Adrenal gland (tissue), 12 donors: ENCODE results near the gene ZNF248. TPM values are rescaled to one million over a fixed set of nuclear protein-coding genes. Genes with fewer than 3 reads are reported as not detected.

ENCODE experiments used
- DNase-seq, 7 donors: peaks; one replicate each; pipeline ENCODE4 v3.0.0-alpha.2; 2019 to 2020
- H3K27ac ChIP-seq, 5 donors: fragments of 200-600 bp; sonication (generic) in 4 of 5; 1 replicate in 3 of 5; 2 replicates in 2 of 5; pipeline versions ENCODE4 v1.5.1 to v1.8.0; 2016 to 2020; ENCODE audit warnings: mild to moderate bottlenecking in 1 of 5
- H3K27me3 ChIP-seq: fragments of 200-600 bp; 2 replicates; pipeline ENCODE4 v1.8.0; 2021
- H3K36me3 ChIP-seq, 2 donors: fragments of 200-600 bp; replicated peaks in 1 of 2; 1 replicate in 1 of 2; 2 replicates in 1 of 2; pipeline versions ENCODE4 v1.5.1 to v1.8.0; 2018 to 2022
- H3K4me1 ChIP-seq, 2 donors: fragments of 200-600 bp; replicated peaks in 1 of 2; 1 replicate in 1 of 2; 2 replicates in 1 of 2; pipeline versions ENCODE4 v1.5.1 to v1.8.0; 2018 to 2021
- H3K4me3 ChIP-seq, 4 donors: fragments of 200-600 bp; sonication (generic) in 3 of 4; one replicate each; pipeline ENCODE4 v1.5.1; 2016 to 2018
- H3K9me3 ChIP-seq, 3 donors: fragments of 200-600 bp; sonication (generic) in 1 of 3; replicated peaks in 1 of 3; 1 replicate in 2 of 3; 2 replicates in 1 of 3; pipeline versions ENCODE4 v1.5.1 to v1.8.0; 2016 to 2021
- CTCF ChIP-seq, 6 experiments: fragments of 450-650 bp in 4 of 6; fragments of 200-600 bp in 2 of 6; sonication (generic) in 1 of 6; IDR thresholded peaks; 1 replicate in 5 of 6; 2 replicates in 1 of 6; pipeline versions ENCODE4 v1.5.1 to v1.8.0; 2016 to 2021; ENCODE audit warnings: antibody characterized with exemption in 6 of 6, mild to moderate bottlenecking in 2 of 6, moderate library complexity in 1 of 6
- POLR2A ChIP-seq, 2 donors: fragments of 450-650 bp; IDR thresholded peaks; one replicate each; pipeline ENCODE4 v1.6.1; 2017; ENCODE audit warnings: antibody characterized with exemption in 2 of 2, mild to moderate bottlenecking in 2 of 2, moderate library complexity in 1 of 2
- WGBS, 4 donors: extraction: QIAGEN DNeasy Blood & Tissue Kit in 2 of 4; methylation state at CpG; one replicate each; pipeline versions ENCODE4 v1.1.5 to v1.1.7; 2013 to 2017; 5-methylcytosine and 5-hydroxymethylcytosine counted together
- intact Hi-C, 2 donors: fragments of 100-400 bp; cut with DNase I; formaldehyde crosslinking; loops; one replicate each; pipeline versions ENCODE4 v1.14.1 to v1.15.0; 2022 to 2023
- polyA plus RNA-seq, 3 donors: library from polyadenylated mRNA; stranded (reverse); fragments of 200-250 nt in 2 of 3; fragments of 350-450 nt in 1 of 3; fragmentation: Illumina TruSeq in 1 of 3; extraction: RNeasy Lipid Tissue Mini Kit (QIAGEN cat#74804) in 1 of 3; gene quantifications; one replicate each; pipeline ENCODE4 v1.2.3, GENCODE V29; 2013 to 2014
- total RNA-seq, 9 donors: library from RNA; depleted of rRNA in 4 of 9; stranded (reverse); fragments of >200 nt in 4 of 9; fragments of 120-200 nt in 1 of 9; fragmentation: NEBNext Ultra II Directional in 1 of 9; extraction: Animal tissue kit (Norgen Biotek cat#: 25700) in 1 of 9; gene quantifications; one replicate each; pipeline versions ENCODE4 v1.1.0 to v1.2.4, GENCODE V29; 2013 to 2023
- donor health status: healthy with polysubstance abuse.
- donor health status: Bipolar disorder and iron deficiency.
- donor health status: DM: yes; HTN: yes; CAD: no.
- donor health status: DM: no; HTN: no; CAD: no.
- donor health status: DM: no; HTN: no; CAD: no.
- donor health status: DM: yes; HTN: yes; CAD: no.

The ZNF248 gene
- total and polyA plus RNA-seq, 12 donors: 5.6 to 21.6 (median 11.4) TPM

- TF ChIP-seq POLR2A (IDR thresholded peaks at IDR 0.05) (no peak), CTCF (IDR thresholded peaks at IDR 0.05) (no peak)
- H3K4me3 ChIP-seq: peak overlapping the region in 1 of 4 donors; percentile 79
- H3K4me1 ChIP-seq: peaks cover 7 to 32% of the 10 kb centered on the region in 2 donors
- 50 to 68% (median 57%) methylated on average over 4 of the region's 4 CpGs for WGBS, 4 donors
- H3K27ac ChIP-seq: no peak overlapping the region
- H3K27me3 ChIP-seq: no peaks in the 10 kb centered on the region
- no peaks in the 10 kb centered on the region for H3K36me3 ChIP-seq
- DNase-seq: no peak
- no peaks in the 10 kb centered on the region for H3K9me3 ChIP-seq
- intact Hi-C loops: loop anchor here in 1 of 2 donors (10.0 kb wide), 1 partner anchor 239 kb away; the partner anchor contains the start of gene ZNF37A
Measured at GRCh38 chr10:37855636-37856035, 1.8 kb downstream of the ZNF248 start.

GRCh38 chr10:37854626-37855025, 2.8 kb downstream of the ZNF248 start:
- TF ChIP-seq CTCF (IDR thresholded peaks at IDR 0.05) (no peak), POLR2A (IDR thresholded peaks at IDR 0.05) (no peak)
- intact Hi-C loops: loop anchor here in 1 of 2 donors (10.0 kb wide), 1 partner anchor 240 kb away; the partner anchor contains the start of gene ZNF37A
- Histone ChIP-seq H3K27ac (no peak overlapping the region), H3K9me3 (no peaks in the 10 kb centered on the region), H3K27me3 (no peaks in the 10 kb centered on the region), H3K4me3 (no peak overlapping the region), H3K36me3 (no peaks in the 10 kb centered on the region), H3K4me1 (peaks cover 7 to 32% of the 10 kb centered on the region in 2 donors)
- DNase-seq: no peak

GRCh38 chr10:37844644-37845043, 12.8 kb downstream of the ZNF248 start:
- H3K9me3 ChIP-seq: no peaks in the 10 kb centered on the region
- H3K27me3 ChIP-seq: no peaks in the 10 kb centered on the region
- whole genome bisulfite sequencing, 4 donors: 66 to 71% (median 69%) methylated on average over 2 of the region's 2 CpGs
- H3K27ac ChIP-seq: no peak overlapping the region
- intact Hi-C loops: no loop called here
- no peak for TF ChIP-seq POLR2A (IDR thresholded peaks at IDR 0.05)
- no peak for TF ChIP-seq CTCF (IDR thresholded peaks at IDR 0.05)
- H3K4me1 ChIP-seq: no peaks in the 10 kb centered on the region
- DNase-seq: no peak
- no peaks in the 10 kb centered on the region for H3K36me3 ChIP-seq
- H3K4me3 ChIP-seq: no peak overlapping the region

- Histone ChIP-seq H3K9me3 (no peaks in the 10 kb centered on the region), H3K4me1 (no peaks in the 10 kb centered on the region), H3K4me3 (no peak overlapping the region), H3K27me3 (no peaks in the 10 kb centered on the region), H3K36me3 (peaks cover 0 to 13% of the 10 kb centered on the region in 2 donors), H3K27ac (no peak overlapping the region)
- DNase-seq: no peak
- 92 to 100% (median 96%) methylated on average over 2 of the region's 2 CpGs for WGBS, 4 donors
- intact Hi-C loops: no loop called here
- TF ChIP-seq CTCF (IDR thresholded peaks at IDR 0.05) (no peak), POLR2A (IDR thresholded peaks at IDR 0.05) (no peak)
Measured at GRCh38 chr10:37839243-37839642, 18.2 kb downstream of the ZNF248 start.
